A673 (cell line): ENCODE data around the gene PHF21A. TPM values are rescaled to one million over a fixed set of nuclear protein-coding genes. Genes with fewer than 3 reads are reported as not detected.

ENCODE experiments used
- BruUV-seq: library from RNA; stranded (reverse); fragments of 400-500 nt; replicated peaks from 2 replicates; lab custom pipeline; 2021; lab: Mats Ljungman, UMichigan
- CTCF ChIA-PET: fragments of 300-600 bp; sonication (Branson Sonifier 250); formaldehyde crosslinking; loops from one replicate; lab custom pipeline; 2022; ENCODE audit warnings: antibody characterized with exemption; lab: Charles Lee
- POLR2A ChIA-PET: fragments of 300-600 bp; sonication (Branson Sonifier 250); formaldehyde crosslinking; loops from one replicate; lab custom pipeline; 2022; ENCODE audit warnings: antibody characterized with exemption; ENCODE audit not compliant: low non-redundant PET; lab: Charles Lee
- DNase-seq: peaks from one replicate; pipeline ENCODE4 v3.0.0-alpha.2; 2015; ENCODE audit warnings: low spot score
- H3K27ac ChIP-seq: fragments of 200-600 bp; sonication (generic); 2 replicates; pipeline ENCODE4 v1.5.1; 2016; ENCODE audit warnings: mixed run types, low read depth, mild to moderate bottlenecking, mixed read lengths, antibody characterized with exemption, low read length; ENCODE audit not compliant: poor library complexity, severe bottlenecking
- H3K27me3 ChIP-seq: fragments of 200-600 bp; sonication (generic); replicated peaks from 2 replicates; pipeline ENCODE4 v1.6.1; 2017; ENCODE audit warnings: mixed run types, low read depth, mild to moderate bottlenecking, mixed read lengths, antibody characterized with exemption, low read length; ENCODE audit not compliant: insufficient read depth, poor library complexity
- H3K36me3 ChIP-seq: fragments of 200-600 bp; sonication (generic); 2 replicates; pipeline ENCODE4 v1.6.1; 2016; ENCODE audit warnings: mixed run types, mild to moderate bottlenecking, mixed read lengths, antibody characterized with exemption, low read length; ENCODE audit not compliant: insufficient read depth, poor library complexity, severe bottlenecking
- H3K4me1 ChIP-seq: fragments of 200-600 bp; sonication (generic); 2 replicates; pipeline ENCODE4 v1.6.1; 2017; ENCODE audit warnings: mixed run types, mild to moderate bottlenecking, mixed read lengths, antibody characterized with exemption, low read length; ENCODE audit not compliant: insufficient read depth, poor library complexity, severe bottlenecking
- H3K4me3 ChIP-seq: fragments of 200-600 bp; sonication (generic); 2 replicates; pipeline ENCODE4 v1.5.1; 2016; ENCODE audit warnings: low read depth, mixed run types, mild to moderate bottlenecking, mixed read lengths, low read length; ENCODE audit not compliant: poor library complexity, severe bottlenecking
- H3K9me3 ChIP-seq: fragments of 200-600 bp; sonication (generic); 2 replicates; pipeline ENCODE4 v1.6.1; 2016; ENCODE audit warnings: mixed run types, low read depth, mild to moderate bottlenecking, mixed read lengths, antibody characterized with exemption, low read length; ENCODE audit not compliant: poor library complexity, severe bottlenecking
- CTCF ChIP-seq: fragments of 300-800, 200-600 bp; sonication (generic); conservative IDR thresholded peaks from 2 replicates; pipeline ENCODE4 v1.5.1; 2017; ENCODE audit warnings: low read depth, mild to moderate bottlenecking, antibody characterized with exemption, low read length, moderate library complexity, mixed read lengths
- EZH2 ChIP-seq: fragments of 200-600 bp; sonication (generic); IDR thresholded peaks from 2 replicates; pipeline ENCODE4 v1.6.1; 2017; ENCODE audit warnings: borderline replicate concordance, low read depth, mild to moderate bottlenecking, mixed read lengths, antibody characterized with exemption, low read length; ENCODE audit not compliant: poor library complexity, severe bottlenecking
- intact Hi-C: fragments of 100-400 bp; cut with micrococcal nuclease; formaldehyde crosslinking; loops from one replicate; pipeline ENCODE4 v1.10.0; 2022; ENCODE audit not compliant: unreplicated experiment
- total RNA-seq: library from RNA; stranded (reverse); gene quantifications from 2 replicates; pipeline ENCODE4 v1.2.3, GENCODE V29; 2021

The PHF21A gene
- total RNA-seq, 1 experiment from 2014 or later = 77.2 TPM

- ChIA-PET POLR2A (interaction anchor here (0.6 kb wide), 1 partner anchor 1722 kb away, joined by 3 read pairs; no protein-coding TSS in a partner anchor), CTCF (interaction anchor here (0.7 kb wide), 1 partner anchor 205 kb away, joined by 4 read pairs; no protein-coding TSS in a partner anchor)
- intact Hi-C loops = no loop called here
- DNase-seq = no peak
- Histone ChIP-seq H3K9me3 (no peaks in the 10 kb centered on the region), H3K36me3 (no peaks in the 10 kb centered on the region), H3K4me1 (no peaks in the 10 kb centered on the region), H3K27ac (no peak overlapping the region), H3K4me3 (no peak overlapping the region), H3K27me3 (no peaks in the 10 kb centered on the region)
- no TSS peak for BruUV-seq
- TF ChIP-seq CTCF (no peak), EZH2 (no peak)
These were observed 82.7 kb downstream of the PHF21A start for GRCh38 chr11:46038529-46038928.

- no peak overlapping the region for H3K27ac ChIP-seq
- no peaks in the 10 kb centered on the region for H3K36me3 ChIP-seq
- no peaks in the 10 kb centered on the region for H3K4me1 ChIP-seq
- no TSS peak for BruUV-seq
- intact Hi-C loops = no loop called here
- no peak overlapping the region for H3K4me3 ChIP-seq
- ChIA-PET POLR2A (no interaction called here), CTCF (no interaction called here)
- no peak for DNase-seq
- H3K9me3 ChIP-seq = no peaks in the 10 kb centered on the region
- TF ChIP-seq CTCF (no peak), EZH2 (no peak)
- no peaks in the 10 kb centered on the region for H3K27me3 ChIP-seq
These were observed 84.3 kb downstream of the PHF21A start for GRCh38 chr11:46036969-46037368.

- no TSS peak for BruUV-seq
- Histone ChIP-seq H3K27ac (no peak overlapping the region), H3K36me3 (no peaks in the 10 kb centered on the region), H3K27me3 (no peaks in the 10 kb centered on the region), H3K4me1 (no peaks in the 10 kb centered on the region), H3K4me3 (no peak overlapping the region), H3K9me3 (no peaks in the 10 kb centered on the region)
- CTCF ChIA-PET = no interaction called here
- TF ChIP-seq EZH2 (no peak), CTCF (no peak)
- intact Hi-C loops = no loop called here
- no peak for DNase-seq
- POLR2A ChIA-PET = no interaction called here
These were observed 85.2 kb downstream of the PHF21A start for GRCh38 chr11:46036009-46036408.
